Neural crest cell (in vitro differentiated cells): ENCODE results near the gene OOEP. TPM values are rescaled to one million over a fixed set of nuclear protein-coding genes. Genes with fewer than 3 reads are reported as not detected.

Source experiments
- DNase-seq: peaks from one replicate; pipeline ENCODE4 v3.0.0; 2021; ENCODE audit warnings: low read depth, mixed read lengths, low spot score
- H3K27ac Mint-ChIP-seq: one replicate; pipeline ENCODE4 v1.8.0; 2021; ENCODE audit warnings: mild to moderate bottlenecking, mixed read lengths; ENCODE audit not compliant: unreplicated experiment
- H3K27me3 Mint-ChIP-seq: 2 replicates; pipeline ENCODE4 v1.8.0; 2021; ENCODE audit warnings: low read depth, mild to moderate bottlenecking, mixed read lengths
- H3K36me3 Mint-ChIP-seq: 2 replicates; pipeline ENCODE4 v1.8.0; 2021; ENCODE audit warnings: low read depth, mild to moderate bottlenecking, mixed read lengths
- H3K4me1 Mint-ChIP-seq: 2 replicates; pipeline ENCODE4 v1.8.0; 2021; ENCODE audit warnings: mixed read lengths
- H3K4me3 Mint-ChIP-seq: one replicate; pipeline ENCODE4 v1.8.0; 2021; ENCODE audit warnings: mild to moderate bottlenecking, mixed read lengths
- H3K9me3 Mint-ChIP-seq: 2 replicates; pipeline ENCODE4 v1.8.0; 2021; ENCODE audit warnings: mixed read lengths
- long read RNA-seq: library from polyadenylated mRNA; unstranded; transcript quantifications from one replicate; pipeline ENCODE4 v2.0.0, GENCODE V29; 2020
- total RNA-seq: library from RNA; stranded (reverse); gene quantifications from 2 replicates; pipeline ENCODE4 v1.2.1, GENCODE V29; 2021
- TF ChIP-seq, protein P1 (sequence below): fragments of 200-600 bp; sonication (generic); conservative IDR thresholded peaks from 2 replicates; pipeline ENCODE4 v1.5.0; 2021; ENCODE audit warnings: antibody characterized with exemption, mild to moderate bottlenecking

The OOEP gene
- total RNA-seq, result not detected in 2 replicates
- long read RNA-seq, result 0 reads

GRCh38 chr6:73369563-73369962 is at the start of gene OOEP:
OOEP (minus strand) TSS chr6:73369897; CDS start chr6:73369792, 105 bp downstream.
- no peak for DNase-seq
- Mint-ChIP-seq H3K4me3 (no peak within 1 kb of the TSS), H3K4me1 (no peaks in the 10 kb centered on the region), H3K36me3 (no peaks in the 10 kb centered on the region), H3K27me3 (no peaks in the 10 kb centered on the region), H3K27ac (no peak within 1 kb of the TSS), H3K9me3 (no peaks in the 10 kb centered on the region)
- TF ChIP-seq, protein P1, sequence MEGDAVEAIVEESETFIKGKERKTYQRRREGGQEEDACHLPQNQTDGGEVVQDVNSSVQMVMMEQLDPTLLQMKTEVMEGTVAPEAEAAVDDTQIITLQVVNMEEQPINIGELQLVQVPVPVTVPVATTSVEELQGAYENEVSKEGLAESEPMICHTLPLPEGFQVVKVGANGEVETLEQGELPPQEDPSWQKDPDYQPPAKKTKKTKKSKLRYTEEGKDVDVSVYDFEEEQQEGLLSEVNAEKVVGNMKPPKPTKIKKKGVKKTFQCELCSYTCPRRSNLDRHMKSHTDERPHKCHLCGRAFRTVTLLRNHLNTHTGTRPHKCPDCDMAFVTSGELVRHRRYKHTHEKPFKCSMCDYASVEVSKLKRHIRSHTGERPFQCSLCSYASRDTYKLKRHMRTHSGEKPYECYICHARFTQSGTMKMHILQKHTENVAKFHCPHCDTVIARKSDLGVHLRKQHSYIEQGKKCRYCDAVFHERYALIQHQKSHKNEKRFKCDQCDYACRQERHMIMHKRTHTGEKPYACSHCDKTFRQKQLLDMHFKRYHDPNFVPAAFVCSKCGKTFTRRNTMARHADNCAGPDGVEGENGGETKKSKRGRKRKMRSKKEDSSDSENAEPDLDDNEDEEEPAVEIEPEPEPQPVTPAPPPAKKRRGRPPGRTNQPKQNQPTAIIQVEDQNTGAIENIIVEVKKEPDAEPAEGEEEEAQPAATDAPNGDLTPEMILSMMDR, result no peak

- Mint-ChIP-seq H3K4me1 (no peaks in the 10 kb centered on the region), H3K27ac (peak overlapping the region; percentile 25), H3K27me3 (no peaks in the 10 kb centered on the region), H3K9me3 (no peaks in the 10 kb centered on the region), H3K36me3 (no peaks in the 10 kb centered on the region), H3K4me3 (no peak overlapping the region)
- no peak for DNase-seq
- TF ChIP-seq, protein P1, result no peak
Observed at GRCh38 chr6:73418081-73418741, 48.5 kb upstream of the OOEP start.

GRCh38 chr6:73413102-73413501 is 43.4 kb upstream of the OOEP start:
- Mint-ChIP-seq H3K4me1 (no peaks in the 10 kb centered on the region), H3K36me3 (no peaks in the 10 kb centered on the region), H3K27me3 (no peaks in the 10 kb centered on the region), H3K9me3 (no peaks in the 10 kb centered on the region), H3K27ac (no peak overlapping the region), H3K4me3 (no peak overlapping the region)
- no peak for DNase-seq
- TF ChIP-seq, protein P1, result no peak

DNA sequence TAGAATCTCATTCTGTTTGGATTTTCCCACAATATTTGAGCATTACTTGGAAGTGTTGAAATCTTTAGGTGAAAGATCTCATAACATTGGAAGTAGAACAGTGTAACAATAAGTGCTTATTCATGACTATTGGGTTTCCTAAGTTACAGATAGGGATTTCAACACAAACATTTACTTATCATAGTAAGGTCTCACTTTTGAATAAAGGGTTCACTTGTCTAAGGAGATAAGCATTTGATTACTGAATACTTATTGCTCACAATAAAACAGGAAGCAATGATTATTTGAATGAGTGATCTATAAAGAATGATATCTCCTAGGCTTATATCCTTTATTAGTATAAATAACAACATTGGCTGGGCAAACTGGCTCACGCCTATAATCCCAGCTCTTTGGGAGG is 39.7 kb upstream of the OOEP start:
- Mint-ChIP-seq H3K4me1 (no peaks in the 10 kb centered on the region), H3K4me3 (no peak overlapping the region), H3K36me3 (no peaks in the 10 kb centered on the region), H3K27me3 (no peaks in the 10 kb centered on the region), H3K27ac (no peak overlapping the region), H3K9me3 (no peaks in the 10 kb centered on the region)
- DNase-seq, result no peak
- TF ChIP-seq, protein P1, result no peak

DNA sequence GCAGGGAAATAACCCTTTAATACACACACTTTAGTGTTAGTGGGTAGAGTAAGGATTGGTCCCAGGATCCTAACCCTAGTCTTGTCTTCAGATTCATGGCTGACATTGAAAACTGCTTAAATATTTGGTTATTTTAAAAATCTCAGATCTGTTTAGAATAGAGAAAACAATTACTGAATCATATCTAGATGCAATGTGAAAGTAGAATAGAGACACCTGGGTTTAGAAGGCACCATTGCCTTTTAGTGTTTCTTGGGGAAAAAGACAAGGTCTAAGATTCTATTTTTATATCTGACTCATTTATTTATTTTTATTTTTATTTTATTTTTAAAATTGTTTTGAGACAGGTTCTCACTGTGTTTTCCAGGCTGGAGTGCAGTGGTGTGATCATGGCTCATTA is 31.0 kb upstream of the OOEP start:
- TF ChIP-seq, protein P1, result no peak
- no peak overlapping the region for H3K27ac Mint-ChIP-seq
- DNase-seq, result no peak
- no peaks in the 10 kb centered on the region for H3K4me1 Mint-ChIP-seq
- no peak overlapping the region for H3K4me3 Mint-ChIP-seq
- H3K36me3 Mint-ChIP-seq, result no peaks in the 10 kb centered on the region
- no peaks in the 10 kb centered on the region for H3K9me3 Mint-ChIP-seq
- no peaks in the 10 kb centered on the region for H3K27me3 Mint-ChIP-seq
